NCI-H1436 (cell line): ENCODE measurements around the gene DMBT1.

Source experiments
- DNase-seq: peaks from one replicate; lab custom pipeline; 2025; lab: John Stamatoyannopoulos, UW

DMBT1 gene

GRCh38 chr10:122646511-122647382 is 86.2 kb downstream of the DMBT1 start:
- DNase-seq = no peak

DNA sequence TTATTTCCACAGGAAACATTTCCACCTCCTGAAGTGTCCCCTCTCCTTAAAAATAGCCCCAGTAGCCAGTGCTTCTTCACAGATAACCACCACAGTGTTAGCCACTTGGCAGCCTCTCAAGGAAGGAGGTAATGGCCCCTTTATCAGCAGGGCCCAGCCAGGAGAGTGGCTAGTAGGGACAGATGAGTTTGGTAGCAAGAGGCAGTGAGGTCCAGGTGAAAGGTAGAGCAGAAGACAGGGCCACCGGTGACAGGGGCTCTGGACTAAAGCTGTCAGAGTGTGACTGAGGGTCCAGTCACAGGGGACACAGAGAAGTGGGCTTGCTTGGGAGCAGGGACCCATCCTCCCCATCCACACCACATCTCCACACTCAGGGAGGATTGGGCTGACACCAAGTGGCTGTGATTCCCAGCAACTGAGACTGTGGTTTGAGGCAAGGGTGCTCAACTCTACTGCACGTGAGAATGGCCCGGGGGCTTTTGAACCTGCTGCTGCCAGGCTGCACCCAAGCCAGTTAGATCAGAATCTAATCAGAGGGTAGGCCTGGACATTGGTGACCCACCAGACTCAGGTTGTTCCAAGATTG is 86.9 kb downstream of the DMBT1 start:
- no peak for DNase-seq

- peak; percentile 49 for DNase-seq
Observed at GRCh38 chr10:122648599-122649428, 88.3 kb downstream of the DMBT1 start.

DNA sequence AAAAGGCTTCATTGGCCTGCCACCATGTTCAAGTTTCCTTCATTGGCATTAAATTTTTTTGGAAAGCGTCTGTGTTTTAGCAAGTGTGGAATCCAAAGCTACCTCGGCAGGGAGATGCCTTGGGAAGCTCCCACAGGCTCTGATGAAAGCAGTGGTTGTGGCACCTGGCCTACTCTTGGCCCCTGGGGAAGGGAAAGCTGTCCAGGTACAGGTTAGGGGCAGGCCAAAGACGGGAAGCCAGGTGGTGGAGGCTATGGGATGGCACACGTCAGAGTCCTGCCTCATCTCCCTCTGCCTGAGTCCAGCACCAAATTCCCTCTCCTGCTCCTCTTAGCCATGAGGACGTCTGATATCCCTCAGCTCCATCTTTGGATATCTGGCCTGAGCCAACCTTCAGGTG is 89.3 kb downstream of the DMBT1 start:
- DNase-seq = no peak

DNA sequence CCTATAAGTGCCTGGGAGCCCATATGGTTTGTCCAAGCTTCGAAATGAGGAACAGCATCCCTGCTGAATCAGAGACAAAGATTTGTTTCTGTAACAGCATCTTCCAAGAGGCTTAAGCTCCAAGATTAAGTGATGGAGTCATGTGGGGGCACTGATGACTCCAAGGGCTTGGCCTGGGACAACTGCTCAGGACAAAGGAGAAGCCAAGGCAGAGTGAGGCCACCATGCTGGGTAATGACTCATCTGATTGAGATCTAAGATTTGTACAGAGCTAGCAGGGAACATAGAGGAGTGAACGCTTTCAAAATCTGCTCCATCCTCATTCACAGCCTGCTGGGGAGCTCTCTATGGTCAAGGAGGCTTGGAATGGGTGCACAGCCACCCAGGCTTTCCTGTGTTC is 89.8 kb downstream of the DMBT1 start:
- DNase-seq = no peak

DNA sequence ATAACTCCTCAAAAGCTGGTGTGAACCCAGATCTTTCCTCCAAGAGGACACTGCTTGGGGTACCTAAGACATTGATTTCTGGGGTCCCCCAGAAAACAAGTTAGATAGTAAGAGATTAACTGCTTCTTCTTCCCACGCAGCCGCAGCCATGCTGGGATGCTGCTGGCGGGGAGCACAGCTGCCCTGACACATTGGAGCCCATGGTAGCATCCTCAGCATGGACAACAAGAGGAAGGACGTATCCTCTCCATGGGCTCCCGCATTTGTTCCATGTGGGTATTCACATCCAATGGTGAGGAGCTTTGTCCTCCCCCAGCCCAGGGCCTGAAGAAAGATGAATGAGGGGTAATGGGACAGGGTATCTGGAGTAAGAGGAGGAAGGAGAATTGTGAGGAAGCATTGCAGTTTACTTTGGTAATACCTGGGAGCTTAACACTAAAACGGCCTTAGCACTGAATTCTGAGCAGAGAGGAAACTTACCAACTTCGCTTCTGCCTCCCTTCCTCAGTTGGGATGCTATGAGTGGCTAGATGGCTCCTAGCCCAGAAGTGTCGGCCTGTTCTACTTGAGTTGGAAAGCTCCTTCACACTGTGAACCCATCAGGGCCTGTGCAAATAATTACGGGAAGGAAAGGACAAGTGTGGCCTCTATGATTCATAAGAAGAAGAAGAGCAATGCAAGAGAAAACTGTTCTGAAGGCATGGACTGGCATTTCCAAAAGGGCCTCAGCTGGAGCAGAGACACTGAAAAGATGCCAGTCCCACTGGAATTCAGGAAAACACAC is 95.2 kb downstream of the DMBT1 start:
- no peak for DNase-seq

GRCh38 chr10:122656308-122656705 is 95.8 kb downstream of the DMBT1 start:
- no peak for DNase-seq

- DNase-seq = no peak
Observed at GRCh38 chr10:122656741-122657140, 96.2 kb downstream of the DMBT1 start.

DNA sequence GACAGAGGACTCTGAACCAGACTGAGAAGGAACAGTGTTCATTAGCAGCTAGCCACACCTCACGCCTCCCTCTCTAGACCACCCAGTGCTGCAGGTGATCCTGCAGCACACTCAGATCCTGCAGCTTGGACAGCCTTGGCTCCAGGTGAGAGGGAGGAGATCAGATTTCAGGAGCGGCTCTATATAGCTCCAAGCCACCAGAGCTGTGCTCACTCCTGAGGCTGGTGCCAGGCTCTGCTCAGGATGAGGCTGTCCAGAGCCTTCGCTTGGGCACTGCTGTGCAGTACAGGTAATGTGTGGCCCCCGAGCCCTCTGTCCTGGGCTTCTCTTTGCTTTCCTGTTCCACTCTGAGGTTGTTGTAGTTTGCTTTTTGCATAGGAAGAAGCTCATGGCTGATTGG is 96.7 kb downstream of the DMBT1 start:
- no peak for DNase-seq

DNA sequence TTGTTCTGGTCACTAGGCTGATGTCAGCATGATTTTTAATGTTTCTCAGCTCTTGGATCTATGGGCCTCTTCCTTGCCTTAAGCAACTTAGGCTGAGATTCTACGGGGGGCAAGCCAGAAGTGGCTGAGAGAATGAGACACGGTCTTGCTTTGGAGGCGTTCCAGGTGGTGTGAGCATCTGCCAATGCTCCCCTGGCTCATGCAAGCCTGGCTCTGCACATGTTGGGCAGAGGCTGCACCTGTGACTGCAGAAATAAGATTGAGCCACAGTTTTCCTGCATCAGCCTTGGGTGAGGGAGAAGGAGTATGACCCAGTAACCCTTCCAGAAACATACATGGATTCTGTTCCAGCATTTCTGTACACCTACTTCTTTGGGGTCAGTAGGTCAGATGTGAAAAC is 97.2 kb downstream of the DMBT1 start:
- no peak for DNase-seq

GRCh38 chr10:122658356-122659049 is 97.9 kb downstream of the DMBT1 start:
- DNase-seq = no peak

DNA sequence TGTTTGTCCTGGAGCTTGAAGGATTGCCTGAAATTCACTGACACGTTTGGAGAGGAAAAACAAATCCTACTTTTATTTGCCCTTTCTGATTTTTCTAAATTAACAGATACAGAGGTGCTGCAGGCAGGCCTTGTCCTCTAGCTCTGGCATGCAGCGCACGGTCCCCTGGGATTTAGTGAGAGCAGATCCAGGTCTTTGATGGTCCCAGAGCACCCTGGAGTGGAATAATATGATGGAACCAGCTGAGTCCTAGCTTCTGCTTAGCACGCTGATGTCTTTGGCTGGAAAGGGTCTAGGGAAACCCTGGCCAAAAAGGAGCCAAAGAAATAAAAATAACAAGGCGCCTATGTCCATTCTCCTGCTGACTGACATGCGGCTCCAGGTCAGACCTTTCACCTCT is 98.6 kb downstream of the DMBT1 start:
- DNase-seq = no peak

GRCh38 chr10:122659651-122660050 is 99.1 kb downstream of the DMBT1 start:
- no peak for DNase-seq

DNA sequence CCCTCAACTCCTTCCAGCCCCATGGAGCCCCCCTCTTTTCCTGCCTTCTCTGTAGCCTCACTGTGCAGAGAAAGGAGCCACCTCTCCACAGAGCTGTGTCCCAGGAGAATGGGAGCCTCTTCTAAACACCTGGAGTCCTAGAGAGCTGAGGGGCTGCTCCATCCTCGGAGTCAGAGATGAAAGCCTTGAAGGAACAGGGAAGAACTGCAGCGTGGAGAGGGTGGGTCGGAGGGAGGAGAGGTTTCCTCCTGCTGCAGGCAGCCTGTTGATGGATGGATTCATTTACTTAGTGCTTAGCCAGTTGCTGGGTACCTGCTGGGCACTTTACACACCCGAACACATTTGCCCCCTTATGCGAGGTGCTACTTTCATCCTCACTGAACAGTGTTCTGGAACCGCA is 100.1 kb downstream of the DMBT1 start:
- no peak for DNase-seq

DNA sequence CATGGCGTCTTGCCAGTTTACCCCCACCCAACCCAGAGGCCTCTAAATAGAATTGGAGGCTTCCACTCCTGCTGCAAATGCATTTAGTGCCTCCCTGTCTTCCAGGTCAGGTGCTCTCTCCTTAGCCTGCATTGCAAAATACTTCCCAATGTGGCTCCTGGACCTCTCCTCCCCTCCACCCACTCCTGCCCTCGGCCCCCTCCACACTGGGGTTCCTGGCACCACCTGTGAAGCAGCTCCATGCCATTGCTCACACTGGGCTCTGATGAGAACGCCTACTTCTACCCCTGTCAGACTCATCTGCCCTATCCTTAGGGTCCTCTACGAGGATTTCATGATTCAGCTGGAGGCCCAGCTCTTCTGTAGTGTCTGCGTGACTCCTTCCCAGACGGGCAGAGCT is 101.7 kb downstream of the DMBT1 start:
- DNase-seq = no peak

DNA sequence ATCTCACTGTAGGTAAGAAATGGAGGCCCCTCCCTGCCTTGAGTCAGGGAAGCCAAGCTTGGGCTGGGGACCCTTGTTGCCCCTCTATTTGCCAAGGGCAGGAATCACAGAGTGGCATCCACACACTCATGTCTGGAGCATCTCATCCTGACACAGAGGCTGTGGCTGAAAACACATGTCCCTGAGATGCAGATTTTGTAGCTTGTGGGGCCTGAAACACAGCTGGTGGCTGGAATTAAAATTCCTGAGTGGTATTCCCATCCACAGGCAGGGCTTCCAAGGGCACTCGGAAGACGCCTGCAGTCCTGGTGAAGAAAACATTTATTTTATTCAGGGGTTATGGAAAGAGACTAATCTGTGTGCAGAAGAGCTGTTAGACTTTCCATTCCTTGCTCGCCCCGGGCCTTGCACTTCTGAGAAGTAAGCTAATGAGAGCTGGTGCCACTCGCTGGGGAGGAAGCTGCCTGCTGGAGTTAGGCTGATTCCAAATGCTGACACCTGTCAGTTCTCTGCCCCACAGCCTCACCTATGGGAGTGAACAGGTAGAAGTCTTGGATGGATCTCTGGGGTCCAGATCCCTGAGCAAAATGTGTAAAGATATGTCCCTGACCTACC is 103.1 kb downstream of the DMBT1 start:
- DNase-seq = no peak

DNA sequence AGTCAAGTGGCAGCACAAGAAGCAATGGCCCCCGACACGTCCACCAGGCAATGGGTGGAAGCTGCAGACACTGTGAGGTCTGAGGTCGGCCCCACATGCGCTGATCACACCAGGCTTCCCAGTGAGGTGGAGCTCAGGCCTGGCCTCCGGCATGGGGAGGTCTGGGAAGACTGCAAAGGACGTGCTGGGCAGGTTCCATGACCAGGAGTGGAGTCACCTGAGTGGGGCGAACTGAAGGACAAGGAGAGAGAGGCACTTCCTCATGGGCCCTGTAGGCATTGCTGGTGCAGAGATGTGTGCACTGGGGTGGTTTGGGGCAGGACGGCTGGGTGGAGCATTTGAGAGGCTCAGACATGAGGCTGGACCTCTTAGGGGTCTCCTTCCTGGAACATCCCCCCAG is 103.9 kb downstream of the DMBT1 start:
- DNase-seq = no peak

DNA sequence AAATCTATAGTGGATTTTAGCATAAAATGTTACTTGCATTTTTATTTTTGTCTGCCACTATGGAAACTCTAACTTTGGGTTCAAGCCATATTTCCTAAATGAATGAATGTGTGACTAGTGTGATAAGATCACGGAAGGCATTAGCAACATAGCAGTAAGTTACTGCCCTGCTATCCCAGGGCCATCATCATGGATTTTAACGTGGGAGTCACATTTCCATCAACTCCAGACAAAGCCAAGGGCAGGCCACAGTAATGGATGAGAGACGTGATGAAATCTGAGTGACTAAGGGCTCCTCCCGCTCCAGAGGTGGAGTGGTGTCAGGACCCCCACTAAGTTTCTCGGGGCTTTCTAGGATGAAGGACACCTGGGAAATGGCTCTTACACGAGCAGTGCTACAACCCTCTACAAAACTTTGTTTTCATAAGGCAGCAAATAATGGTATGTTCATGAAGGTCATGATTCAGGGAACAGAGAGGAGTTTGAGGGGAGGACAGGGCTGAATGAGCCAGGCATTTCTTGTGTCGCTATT is 104.8 kb downstream of the DMBT1 start:
- DNase-seq = no peak

DNA sequence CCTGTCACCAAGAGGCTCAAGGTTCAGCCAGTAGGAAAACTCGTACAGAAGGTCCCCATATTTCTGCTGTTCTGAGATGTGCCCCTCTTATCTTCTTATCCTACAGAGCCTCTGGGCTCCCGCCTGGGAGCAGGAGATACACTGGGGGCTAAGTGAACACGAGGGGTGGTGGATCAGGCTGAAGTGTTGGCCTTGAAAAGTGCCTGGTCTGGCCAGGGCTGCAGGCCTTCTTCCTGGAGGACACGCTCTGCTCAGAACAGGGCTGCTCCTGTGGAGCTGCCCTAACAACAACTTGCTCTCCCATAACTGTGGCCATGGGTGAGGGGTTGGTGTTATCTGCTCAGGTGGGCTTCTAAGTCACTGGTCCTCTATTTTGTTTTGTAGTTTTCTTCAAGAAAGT is 105.4 kb downstream of the DMBT1 start:
- no peak for DNase-seq

DNA sequence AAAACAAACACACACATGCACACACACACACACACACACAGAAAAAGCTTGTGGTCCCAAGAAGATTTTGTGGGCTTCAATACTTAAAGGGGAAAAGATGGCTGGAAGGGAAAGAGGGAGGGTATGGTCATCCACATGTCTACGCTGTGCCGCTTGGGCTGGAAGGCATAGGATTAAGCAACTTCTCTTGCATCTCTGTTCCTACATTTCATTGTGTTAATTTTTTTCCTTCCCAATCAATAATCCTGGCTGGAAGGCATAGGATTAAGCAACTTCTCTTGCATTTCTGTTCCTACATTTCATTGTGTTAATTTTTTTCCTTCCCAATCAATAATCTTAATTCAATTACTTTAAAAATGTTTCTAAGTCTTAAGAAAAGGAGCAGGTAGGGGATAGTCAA is 108.5 kb downstream of the DMBT1 start:
- DNase-seq = no peak

- DNase-seq = no peak
Observed at GRCh38 chr10:122669842-122670241, 109.3 kb downstream of the DMBT1 start.
